Ascending aorta (tissue), 2 donors: ENCODE data around the gene SRRT. TPM values are rescaled to one million over a fixed set of nuclear protein-coding genes. Genes with fewer than 3 reads are reported as not detected.

Source experiments
- DNase-seq, 2 donors: peaks; one replicate each; pipeline ENCODE4 v3.0.0-alpha.2; 2019; ENCODE audit warnings: low spot score in 2 of 2
- H3K27ac ChIP-seq, 2 donors: fragments of 200-600 bp; sonication (generic); one replicate each; pipeline ENCODE4 v1.5.1; 2016 to 2017; ENCODE audit warnings: mild to moderate bottlenecking in 1 of 2
- H3K27me3 ChIP-seq: fragments of 200-600 bp; sonication (generic); one replicate; pipeline ENCODE4 v1.5.1; 2017
- H3K36me3 ChIP-seq, 2 donors: fragments of 200-600 bp; sonication (generic); one replicate each; pipeline ENCODE4 v1.5.1; 2016
- H3K4me1 ChIP-seq, 2 donors: fragments of 200-600 bp; sonication (generic); one replicate each; pipeline ENCODE4 v1.5.1; 2016 to 2017; ENCODE audit warnings: mild to moderate bottlenecking in 1 of 2
- H3K4me3 ChIP-seq, 2 donors: fragments of 200-600 bp; sonication (generic); one replicate each; pipeline ENCODE4 v1.5.1; 2016 to 2017; ENCODE audit warnings: mild to moderate bottlenecking in 1 of 2
- H3K9me3 ChIP-seq, 2 donors: fragments of 200-600 bp; sonication (generic); one replicate each; pipeline ENCODE4 v1.5.1; 2016
- CTCF ChIP-seq, 3 experiments: fragments of 200-600 bp in 2 of 3; fragments of 450-650 bp in 1 of 3; sonication (generic) in 2 of 3; IDR thresholded peaks; one replicate each; pipeline ENCODE4 v1.5.1; 2016 to 2019; ENCODE audit warnings: antibody characterized with exemption in 3 of 3, mild to moderate bottlenecking in 1 of 3, moderate library complexity in 1 of 3
- intact Hi-C: fragments of 100-400 bp; cut with DNase I; formaldehyde crosslinking; loops from one replicate; pipeline ENCODE4 v1.15.1; 2023
- total RNA-seq: library from RNA; depleted of rRNA; stranded (reverse); fragments of >200 nt; gene quantifications from one replicate; pipeline ENCODE4 v1.1.0, GENCODE V29; 2016

Gene SRRT
- total RNA-seq, 1 donor from 2014 or later = 89.2 TPM

GRCh38 chr7:100865372-100865911, 9.5 kb upstream of the SRRT start:
- peaks cover 15 to 16% of the 10 kb centered on the region in 2 donors for H3K36me3 ChIP-seq
- peak in 1 of 2 donors; percentile 62 for DNase-seq
- H3K4me1 ChIP-seq = peaks cover 17 to 23% of the 10 kb centered on the region in 2 donors
- H3K27ac ChIP-seq = peak overlapping the region; percentile 99
- intact Hi-C loops = loop anchor here (5.0 kb wide), 2 partner anchors 263 to 438 kb away; partner anchors contain the start of genes MEPCE, PCOLCE and ZCWPW1
- no peaks in the 10 kb centered on the region for H3K9me3 ChIP-seq
- H3K4me3 ChIP-seq = peak overlapping the region in 1 of 2 donors; percentile 94
- no peak for TF ChIP-seq CTCF (IDR thresholded peaks at IDR 0.05)
- H3K27me3 ChIP-seq = no peaks in the 10 kb centered on the region

GRCh38 chr7:100865938-100866728, 8.8 kb upstream of the SRRT start:
- intact Hi-C loops = loop anchor here (1.0 to 5.0 kb wide), 3 partner anchors 14 to 439 kb away; partner anchors contain the start of genes MEPCE, PCOLCE, SLC12A9 and ZCWPW1
- H3K27ac ChIP-seq = peak overlapping the region; percentile 99

DNA sequence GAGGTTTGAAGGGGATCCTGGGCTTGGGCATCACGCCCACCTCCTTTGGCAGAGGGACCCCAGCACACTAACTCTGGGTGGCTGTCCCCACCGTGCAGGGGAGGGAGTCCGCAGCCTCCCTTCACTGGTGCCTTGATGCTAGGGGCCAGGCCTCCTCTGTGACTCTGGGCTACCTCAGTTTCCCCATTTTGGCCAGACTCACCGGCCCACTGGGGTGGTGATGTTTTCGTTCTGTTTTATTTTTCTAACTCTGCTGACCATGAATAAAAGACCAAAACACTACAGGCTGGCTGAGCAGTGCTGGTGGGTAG, 8.2 kb upstream of the SRRT start:
- Histone ChIP-seq H3K4me3 (peak overlapping the region; percentile 94 to 95), H3K27me3 (no peaks in the 10 kb centered on the region), H3K36me3 (peaks cover 15 to 16% of the 10 kb centered on the region in 2 donors), H3K4me1 (peaks cover 17 to 23% of the 10 kb centered on the region in 2 donors), H3K27ac (peak overlapping the region; percentile 99), H3K9me3 (no peaks in the 10 kb centered on the region)
- intact Hi-C loops = loop anchor here (1.0 to 5.0 kb wide), 3 partner anchors 14 to 439 kb away; partner anchors contain the start of genes MEPCE, PCOLCE, SLC12A9 and ZCWPW1
- TF ChIP-seq CTCF (IDR thresholded peaks at IDR 0.05) = no peak
- DNase-seq = no peak

More at GRCh38 chr7:100865938-100866728, 8.8 kb upstream of the SRRT start:
- Histone ChIP-seq H3K4me1 (peaks cover 17 to 23% of the 10 kb centered on the region in 2 donors), H3K27me3 (no peaks in the 10 kb centered on the region), H3K9me3 (no peaks in the 10 kb centered on the region), H3K4me3 (peak overlapping the region; percentile 94 to 95), H3K36me3 (peaks cover 15 to 16% of the 10 kb centered on the region in 2 donors)
- no peak for TF ChIP-seq CTCF (IDR thresholded peaks at IDR 0.05)
- peak; percentile 58 to 85 for DNase-seq

- peak; percentile 71 to 96 for DNase-seq
- intact Hi-C loops = loop anchor here (5.0 kb wide), 2 partner anchors 265 to 440 kb away; partner anchors contain the start of genes MEPCE, PCOLCE and ZCWPW1
- Histone ChIP-seq H3K36me3 (peaks cover 19 to 20% of the 10 kb centered on the region in 2 donors), H3K4me1 (peaks cover 17 to 23% of the 10 kb centered on the region in 2 donors), H3K27ac (peak within 1 kb of the TSS; percentile 99), H3K4me3 (peak within 1 kb of the TSS; percentile 94 to 95), H3K9me3 (no peaks in the 10 kb centered on the region), H3K27me3 (no peaks in the 10 kb centered on the region)
- no peak for TF ChIP-seq CTCF (IDR thresholded peaks at IDR 0.05)
Observed at GRCh38 chr7:100867040-100867775, 7.7 kb upstream of the SRRT start, which contains the start of gene TRIP6. TRIP6 (plus strand) TSS chr7:100867387; CDS start chr7:100867498, 111 bp downstream.

- Histone ChIP-seq H3K4me1 (peaks cover 17 to 23% of the 10 kb centered on the region in 2 donors), H3K9me3 (no peaks in the 10 kb centered on the region), H3K4me3 (peak overlapping the region; percentile 94 to 95), H3K36me3 (peaks cover 25 to 26% of the 10 kb centered on the region in 2 donors), H3K27me3 (no peaks in the 10 kb centered on the region), H3K27ac (peak overlapping the region; percentile 99)
- DNase-seq = peak in 1 of 2 donors; percentile 67
- intact Hi-C loops = loop anchor here (5.0 kb wide), 2 partner anchors 266 to 441 kb away; partner anchors contain the start of genes MEPCE, PCOLCE and ZCWPW1
- no peak for TF ChIP-seq CTCF (IDR thresholded peaks at IDR 0.05)
Observed at GRCh38 chr7:100867776-100868485, 7.0 kb upstream of the SRRT start.
